ENCODE data around the gene SIRT1.

DNA sequence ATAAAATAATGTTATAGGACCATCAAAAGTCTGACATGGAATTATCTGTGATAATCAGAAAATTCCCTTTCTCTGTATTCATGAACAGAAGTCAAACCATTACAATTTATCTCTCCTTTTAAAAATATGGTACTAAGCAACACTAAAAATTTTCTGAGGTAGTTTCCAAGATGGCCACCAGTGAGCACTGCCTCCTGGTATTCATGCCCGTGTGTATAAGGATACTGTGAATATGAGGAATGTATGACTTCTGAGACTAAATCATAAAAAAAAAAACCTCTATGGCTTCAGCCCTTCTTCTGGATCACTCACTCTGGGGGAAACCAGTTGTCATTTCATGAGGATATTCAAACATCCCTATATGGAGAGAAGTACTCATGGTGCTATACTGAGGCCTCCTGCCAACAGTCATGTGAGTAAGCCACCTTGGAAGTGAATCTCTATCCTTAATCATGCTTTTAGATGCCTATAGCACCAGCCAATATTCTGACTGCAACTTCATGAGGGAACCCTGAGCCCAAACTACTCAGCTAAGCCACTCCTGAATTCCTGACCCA, 41.1 kb downstream of the SIRT1 start:
- TF ChIP-seq POLR2A (IDR thresholded peaks at IDR 0.05; ENCODE audit: low read depth, low read length): no peak
- TF ChIP-seq, protein P1, sequence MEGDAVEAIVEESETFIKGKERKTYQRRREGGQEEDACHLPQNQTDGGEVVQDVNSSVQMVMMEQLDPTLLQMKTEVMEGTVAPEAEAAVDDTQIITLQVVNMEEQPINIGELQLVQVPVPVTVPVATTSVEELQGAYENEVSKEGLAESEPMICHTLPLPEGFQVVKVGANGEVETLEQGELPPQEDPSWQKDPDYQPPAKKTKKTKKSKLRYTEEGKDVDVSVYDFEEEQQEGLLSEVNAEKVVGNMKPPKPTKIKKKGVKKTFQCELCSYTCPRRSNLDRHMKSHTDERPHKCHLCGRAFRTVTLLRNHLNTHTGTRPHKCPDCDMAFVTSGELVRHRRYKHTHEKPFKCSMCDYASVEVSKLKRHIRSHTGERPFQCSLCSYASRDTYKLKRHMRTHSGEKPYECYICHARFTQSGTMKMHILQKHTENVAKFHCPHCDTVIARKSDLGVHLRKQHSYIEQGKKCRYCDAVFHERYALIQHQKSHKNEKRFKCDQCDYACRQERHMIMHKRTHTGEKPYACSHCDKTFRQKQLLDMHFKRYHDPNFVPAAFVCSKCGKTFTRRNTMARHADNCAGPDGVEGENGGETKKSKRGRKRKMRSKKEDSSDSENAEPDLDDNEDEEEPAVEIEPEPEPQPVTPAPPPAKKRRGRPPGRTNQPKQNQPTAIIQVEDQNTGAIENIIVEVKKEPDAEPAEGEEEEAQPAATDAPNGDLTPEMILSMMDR (conservative IDR thresholded peaks at IDR 0.05; ENCODE audit: low read depth, low read length): 0 out of 2 replicates have a peak, but pooled peaks have one; percentile 2
- no peak for TF ChIP-seq RCOR1 (IDR thresholded peaks at IDR 0.05; ENCODE audit: insufficient replicate concordance, low read length)
- TF ChIP-seq, protein P2, sequence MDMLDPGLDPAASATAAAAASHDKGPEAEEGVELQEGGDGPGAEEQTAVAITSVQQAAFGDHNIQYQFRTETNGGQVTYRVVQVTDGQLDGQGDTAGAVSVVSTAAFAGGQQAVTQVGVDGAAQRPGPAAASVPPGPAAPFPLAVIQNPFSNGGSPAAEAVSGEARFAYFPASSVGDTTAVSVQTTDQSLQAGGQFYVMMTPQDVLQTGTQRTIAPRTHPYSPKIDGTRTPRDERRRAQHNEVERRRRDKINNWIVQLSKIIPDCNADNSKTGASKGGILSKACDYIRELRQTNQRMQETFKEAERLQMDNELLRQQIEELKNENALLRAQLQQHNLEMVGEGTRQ (IDR thresholded peaks at IDR 0.05; ENCODE audit: low read depth, low read length): no peak
- TF ChIP-seq RFX5 (IDR thresholded peaks at IDR 0.05; ENCODE audit: low read depth, low read length): no peak
- TF ChIP-seq BHLHE40 (IDR thresholded peaks at IDR 0.05; ENCODE audit: low read depth, low read length): peak; percentile 91
- no peak for TF ChIP-seq CHD1 (IDR thresholded peaks at IDR 0.05; ENCODE audit: low read depth, low read length)
- TF ChIP-seq MXI1 (IDR thresholded peaks at IDR 0.05; ENCODE audit: borderline replicate concordance, low read depth, low read length): no peak
- no peak for TF ChIP-seq SMC3 (IDR thresholded peaks at IDR 0.05; ENCODE audit: low read depth, low read length)
- no peak for TF ChIP-seq CEBPB (IDR thresholded peaks at IDR 0.05; ENCODE audit: low read depth, low read length)
- no peak for TF ChIP-seq RAD21 (IDR thresholded peaks at IDR 0.05; ENCODE audit: low read length)
- TF ChIP-seq MAZ (IDR thresholded peaks at IDR 0.05; ENCODE audit: borderline replicate concordance, low read depth, low read length): no peak
